GM19043 (cell line): ENCODE measurements around the gene THSD4.
"Not testable (repeated sequence)": the region's sequence is repeated elsewhere in the genome, so short reads cannot be mapped to it uniquely, and the experiment has no call there.

Experiments
- ATAC-seq: cut with Tn5 transposase; IDR thresholded peaks from one replicate; pipeline ENCODE4 v1.9.1; 2021; ENCODE audit warnings: low read depth; ENCODE audit not compliant: unreplicated experiment

The THSD4 gene

GRCh38 chr15:71143373-71144310 is 28.4 kb downstream of the THSD4 start:
- ATAC-seq: no peak

GRCh38 chr15:71145648-71146047 is 30.4 kb downstream of the THSD4 start:
- ATAC-seq: no peak

GRCh38 chr15:71146580-71146982 is 31.3 kb downstream of the THSD4 start:
- ATAC-seq: no peak

- ATAC-seq: no peak
These were observed 32.8 kb downstream of the THSD4 start for GRCh38 chr15:71148048-71148447.

- ATAC-seq: no peak
These were observed 34.6 kb downstream of the THSD4 start for GRCh38 chr15:71149646-71150557.

- ATAC-seq: no peak
These were observed 35.8 kb downstream of the THSD4 start for GRCh38 chr15:71151081-71151480.

GRCh38 chr15:71152542-71152941 is 37.3 kb downstream of the THSD4 start:
- ATAC-seq: no peak

GRCh38 chr15:71153823-71154524 is 38.7 kb downstream of the THSD4 start:
- no peak for ATAC-seq

GRCh38 chr15:71154607-71155200 is 39.4 kb downstream of the THSD4 start:
- no peak for ATAC-seq

- no peak for ATAC-seq
These were observed 40.3 kb downstream of the THSD4 start for GRCh38 chr15:71155534-71155933.

GRCh38 chr15:71160976-71161375 is 45.7 kb downstream of the THSD4 start:
- ATAC-seq: no peak

GRCh38 chr15:71162309-71162708 is 47.0 kb downstream of the THSD4 start:
- ATAC-seq: no peak

- not testable (repeated sequence) for ATAC-seq
These were observed 49.3 kb downstream of the THSD4 start for GRCh38 chr15:71164606-71165005.

GRCh38 chr15:71167445-71168165 is 52.3 kb downstream of the THSD4 start:
- no peak for ATAC-seq

GRCh38 chr15:71168166-71168834 is 53.0 kb downstream of the THSD4 start:
- ATAC-seq: no peak

- ATAC-seq: no peak
These were observed 54.9 kb downstream of the THSD4 start for GRCh38 chr15:71170163-71170562.

- ATAC-seq: no peak
These were observed 55.9 kb downstream of the THSD4 start for GRCh38 chr15:71171195-71171594.

- ATAC-seq: not testable (repeated sequence)
These were observed 59.1 kb downstream of the THSD4 start for GRCh38 chr15:71174360-71174759.
